GM23248 (cell line): ENCODE results near the gene CREB3L2.

Experiments used
- EZH2 ChIP-seq: fragments of 200-600 bp; sonication (generic); IDR thresholded peaks from 2 replicates; pipeline ENCODE4 v1.6.1; 2018; ENCODE audit warnings: antibody characterized with exemption, mild to moderate bottlenecking; ENCODE audit not compliant: insufficient read depth, poor library complexity, severe bottlenecking
- EZH2phosphoT487 ChIP-seq: fragments of 200-600 bp; sonication (generic); IDR thresholded peaks from 2 replicates; pipeline ENCODE4 v1.6.1; 2018; ENCODE audit warnings: antibody characterized with exemption, moderate library complexity, mild to moderate bottlenecking, low read depth; ENCODE audit not compliant: insufficient read depth

DNA sequence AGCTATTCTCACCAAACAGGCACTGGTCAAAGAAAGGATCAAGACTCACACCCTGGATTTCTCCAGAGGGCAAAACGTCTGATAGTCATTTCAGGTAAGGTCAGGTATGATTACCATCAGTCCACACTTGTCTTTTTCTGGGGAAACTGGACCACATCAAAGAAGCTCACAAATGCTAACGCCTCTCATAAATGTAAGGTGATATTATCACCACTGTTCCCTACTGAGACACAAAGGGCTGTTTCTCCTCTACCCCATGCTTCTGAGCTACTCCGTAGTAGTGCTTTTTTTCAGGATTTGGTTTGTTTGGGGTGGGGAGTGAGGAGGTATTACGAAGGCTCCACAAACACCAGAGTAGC, 51.6 kb downstream of the CREB3L2 start:
- no peak for TF ChIP-seq EZH2
- no peak for TF ChIP-seq EZH2phosphoT487
